Motor neuron (in vitro differentiated cells): ENCODE measurements around the gene CYP39A1. TPM values are rescaled to one million over a fixed set of nuclear protein-coding genes. Genes with fewer than 3 reads are reported as not detected.

Experiments
- ATAC-seq, 8 experiments: fragments of 200-7000 bp; cut with Tn5 transposase; replicated peaks in 6 of 8; 2 replicates each; pipeline ENCODE4 v1.8.0; 2021; ENCODE audit warnings: mild to moderate bottlenecking in 8 of 8, moderate library complexity in 8 of 8
- H3K27ac ChIP-seq, 2 donors: fragments of 250-450 bp; sonication (Bioruptor Pico); 2 replicates each; pipeline ENCODE4 v1.9.0; 2021; ENCODE audit warnings: antibody characterized with exemption in 2 of 2, mild to moderate bottlenecking in 2 of 2, moderate library complexity in 1 of 2
- H3K4me1 ChIP-seq, 2 donors: fragments of 250-450 bp; sonication (Bioruptor Pico); replicated peaks in 1 of 2; 2 replicates each; pipeline ENCODE4 v1.6.1; 2021; ENCODE audit warnings: antibody characterized with exemption in 2 of 2, mild to moderate bottlenecking in 2 of 2, moderate library complexity in 1 of 2
- H3K4me3 ChIP-seq, 5 donors: fragments of 250-450 bp; sonication (Bioruptor Pico); 2 replicates each; pipeline ENCODE4 v1.9.0; 2021; ENCODE audit warnings: antibody characterized with exemption in 5 of 5, mild to moderate bottlenecking in 5 of 5, moderate library complexity in 4 of 5
- WGBS, 10 experiments: fragments of 450-650 bp; shearing (Covaris generic); methylation state at CpG; one replicate each; pipeline ENCODE4 v1.0.0; 2022; 5-methylcytosine and 5-hydroxymethylcytosine counted together
- in situ Hi-C, 9 experiments: fragments of 400-800 bp; cut with MboI; loops; one replicate each; pipeline ENCODE4 v1.15.0; 2021; ENCODE audit warnings: low sequenced_read_pairs in 9 of 9, low pct_unique_long_range_greater_than_20kb in 2 of 9; ENCODE audit not compliant: unreplicated experiment in 9 of 9
- total RNA-seq, 8 experiments: library from RNA; unstranded; fragments of 300-600 nt; gene quantifications; 2 replicates each; pipeline versions ENCODE4 v1.2.3 to v1.2.4, GENCODE V29; 2022

The CYP39A1 gene
- total RNA-seq, 8 experiments from 2014 or later = 0.83 to 17.3 (median 4.2) TPM

GRCh38 chr6:46606338-46606737 lies 46.3 kb downstream of the CYP39A1 start:
- 15 to 93% (median 70%) methylated on average over 2 to 3 of the region's 3 CpGs for WGBS, 10 experiments
- in situ Hi-C loops = loop anchor here in 1 of 9 experiments (25.0 kb wide), 1 partner anchor 194 kb away; no protein-coding TSS in a partner anchor
- no peak overlapping the region for H3K27ac ChIP-seq
- peak in 1 of 8 experiments; percentile 22 for ATAC-seq
- H3K4me1 ChIP-seq = no peaks in the 10 kb centered on the region
- H3K4me3 ChIP-seq = no peak overlapping the region

GRCh38 chr6:46605091-46605797 lies 47.4 kb downstream of the CYP39A1 start:
- Histone ChIP-seq H3K27ac (no peak overlapping the region), H3K4me1 (no peaks in the 10 kb centered on the region), H3K4me3 (no peak overlapping the region)
- 34 to 100% (median 83%) methylated on average over 1 to 3 of the region's 3 CpGs; no CpG with 5 or more reads in 1 of the 10 experiments for WGBS, 10 experiments
- in situ Hi-C loops = loop anchor here in 1 of 9 experiments (25.0 kb wide), 1 partner anchor 193 kb away; no protein-coding TSS in a partner anchor
- no peak for ATAC-seq

GRCh38 chr6:46598215-46598614 lies 54.4 kb downstream of the CYP39A1 start:
- no peak for ATAC-seq
- H3K4me3 ChIP-seq = no peak overlapping the region
- no peak overlapping the region for H3K27ac ChIP-seq
- in situ Hi-C loops = no loop called here
- no peaks in the 10 kb centered on the region for H3K4me1 ChIP-seq
- WGBS, 10 experiments = 32 to 94% (median 70%) methylated on average over 1 to 3 of the region's 3 CpGs; no CpG with 5 or more reads in 2 of the 10 experiments

DNA sequence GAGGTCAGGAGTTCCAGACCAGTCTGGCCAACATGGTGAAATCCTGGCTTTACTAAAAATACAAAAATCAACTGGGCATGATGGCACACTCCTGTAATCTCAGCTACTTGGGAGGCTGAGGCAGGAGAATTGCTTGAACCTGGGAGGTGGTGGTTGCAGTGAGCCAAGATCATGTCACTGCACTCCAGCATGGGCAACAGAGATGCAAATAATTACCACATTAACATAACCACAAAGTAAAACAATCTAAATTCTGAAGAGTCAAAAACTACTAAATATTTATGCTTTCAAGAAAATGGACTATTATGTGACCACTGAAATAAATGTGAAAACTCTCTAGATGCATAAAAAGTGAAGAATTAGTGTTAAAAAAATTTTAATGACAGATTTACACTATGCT lies 59.9 kb downstream of the CYP39A1 start:
- peak in 2 of 8 experiments; percentile 63 to 69 for ATAC-seq
- no peak overlapping the region for H3K27ac ChIP-seq
- H3K4me1 ChIP-seq = no peaks in the 10 kb centered on the region
- no peak overlapping the region for H3K4me3 ChIP-seq
- in situ Hi-C loops = no loop called here

GRCh38 chr6:46592046-46592445 lies 60.6 kb downstream of the CYP39A1 start:
- Histone ChIP-seq H3K27ac (no peak overlapping the region), H3K4me1 (no peaks in the 10 kb centered on the region), H3K4me3 (no peak overlapping the region)
- in situ Hi-C loops = no loop called here
- WGBS, 10 experiments = 27 to 100% (median 78%) methylated on average over 1 to 3 of the region's 3 CpGs
- peak in 3 of 8 experiments; percentile 30 to 66 (median 37) for ATAC-seq

- no peak for ATAC-seq
- Histone ChIP-seq H3K27ac (no peak overlapping the region), H3K4me3 (no peak overlapping the region), H3K4me1 (no peaks in the 10 kb centered on the region)
- in situ Hi-C loops = no loop called here
Observed at GRCh38 chr6:46590765-46591164, 61.9 kb downstream of the CYP39A1 start.

- no peak for ATAC-seq
- WGBS, 10 experiments = 0 to 75% (median 40%) methylated on average over 1 to 2 of the region's 2 CpGs; no CpG with 5 or more reads in 1 of the 10 experiments
- no peak overlapping the region for H3K27ac ChIP-seq
- H3K4me1 ChIP-seq = no peaks in the 10 kb centered on the region
- H3K4me3 ChIP-seq = no peak overlapping the region
- in situ Hi-C loops = no loop called here
Observed at GRCh38 chr6:46586906-46587305, 65.7 kb downstream of the CYP39A1 start.

GRCh38 chr6:46584586-46584985 lies 68.0 kb downstream of the CYP39A1 start:
- 67 to 100% (median 85%) methylated on average over 1 to 3 of the region's 3 CpGs; no CpG with 5 or more reads in 6 of the 10 experiments for WGBS, 10 experiments
- no peak for ATAC-seq
- H3K4me1 ChIP-seq = no peaks in the 10 kb centered on the region
- H3K27ac ChIP-seq = no peak overlapping the region
- no peak overlapping the region for H3K4me3 ChIP-seq
- in situ Hi-C loops = no loop called here

DNA sequence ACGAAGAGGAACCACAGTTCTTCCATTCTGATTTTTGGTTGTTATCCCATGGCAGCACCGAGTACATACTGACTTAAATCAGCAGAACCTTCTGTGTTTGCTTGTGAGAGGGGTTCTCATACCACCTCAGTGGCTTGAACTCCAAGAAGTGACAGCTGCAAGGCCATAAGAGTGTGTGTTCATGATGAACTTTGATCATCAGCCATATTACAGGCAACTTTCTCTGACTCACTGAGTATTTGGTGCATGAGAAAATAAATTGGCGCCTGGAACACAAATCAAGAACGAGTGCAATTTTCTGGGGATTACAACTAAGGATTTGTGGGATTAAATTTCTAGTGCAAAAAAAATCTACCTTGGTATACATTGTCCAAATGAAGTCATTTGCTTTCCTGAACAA lies 68.9 kb downstream of the CYP39A1 start:
- no peak overlapping the region for H3K4me3 ChIP-seq

DNA sequence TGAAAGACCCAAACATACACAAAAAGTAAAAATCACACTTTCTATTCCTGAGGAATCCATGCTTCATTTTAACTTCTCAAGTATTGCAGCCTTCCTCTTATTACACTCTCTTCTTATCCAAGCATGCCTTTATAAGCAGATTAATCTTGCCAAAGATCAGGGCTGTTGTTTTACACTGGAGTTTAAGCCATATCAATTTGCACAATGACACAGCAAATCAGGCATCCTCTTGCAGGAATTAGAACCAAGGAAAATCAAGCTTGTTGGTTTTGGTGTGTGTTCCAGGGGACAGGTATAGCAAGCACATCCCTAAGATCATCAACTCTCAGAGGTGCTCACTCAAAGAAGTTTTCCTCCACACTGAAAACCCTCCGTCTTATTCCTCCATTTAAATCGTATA lies 69.5 kb downstream of the CYP39A1 start:
- H3K27ac ChIP-seq = no peak overlapping the region
- no peaks in the 10 kb centered on the region for H3K4me1 ChIP-seq
- in situ Hi-C loops = no loop called here
- WGBS, 10 experiments = 83 to 94% (median 89%) methylated on average over 2 of the region's 2 CpGs; no CpG with 5 or more reads in 6 of the 10 experiments
- H3K4me3 ChIP-seq = no peak overlapping the region
- no peak for ATAC-seq

More for the DNA sequence above, 68.9 kb downstream of the CYP39A1 start:
- WGBS, 10 experiments = 4 to 100% (median 75%) methylated on average over 1 to 4 of the region's 4 CpGs; no CpG with 5 or more reads in 1 of the 10 experiments
- in situ Hi-C loops = no loop called here
- ATAC-seq = no peak
- Histone ChIP-seq H3K4me1 (no peaks in the 10 kb centered on the region), H3K27ac (no peak overlapping the region)

DNA sequence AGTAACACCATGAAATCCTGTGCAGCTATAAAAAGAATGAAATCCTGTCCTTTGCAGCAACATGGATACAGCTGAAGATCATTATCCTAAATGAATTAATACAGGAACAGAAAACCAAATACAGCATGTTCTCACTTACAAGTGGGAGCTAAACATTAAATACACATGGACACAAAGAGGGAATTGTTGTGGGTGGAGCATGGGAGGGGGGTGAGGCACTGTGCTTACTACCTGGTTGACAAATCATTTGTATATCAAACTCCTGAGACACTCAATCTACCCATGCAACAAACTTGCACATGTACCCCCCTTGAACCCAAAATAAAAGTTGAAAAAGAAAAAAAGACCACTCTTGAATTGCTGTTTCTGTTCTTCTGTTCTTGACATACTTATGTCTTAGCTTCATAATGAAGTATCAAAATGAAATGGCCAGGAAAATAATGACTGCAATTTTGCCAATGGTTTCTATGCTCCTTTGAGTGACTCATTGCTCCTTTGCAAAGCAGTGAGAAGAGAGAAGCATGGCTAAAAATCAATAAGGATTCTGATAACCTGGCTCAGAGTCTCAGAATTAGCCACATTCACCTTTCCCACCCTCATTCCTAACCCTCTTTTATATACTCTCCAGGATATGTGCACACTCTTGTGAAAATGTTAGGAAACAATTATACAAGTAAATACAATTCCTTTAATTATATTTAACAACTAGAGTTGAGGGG lies 71.0 kb downstream of the CYP39A1 start:
- ATAC-seq = peak in 1 of 8 experiments; percentile 23
- Histone ChIP-seq H3K4me1 (no peaks in the 10 kb centered on the region), H3K4me3 (no peak overlapping the region), H3K27ac (no peak overlapping the region)
- in situ Hi-C loops = no loop called here

- Histone ChIP-seq H3K27ac (no peak overlapping the region), H3K4me3 (no peak overlapping the region), H3K4me1 (no peaks in the 10 kb centered on the region)
- in situ Hi-C loops = no loop called here
- no peak for ATAC-seq
- WGBS, 10 experiments = 0 to 100% (median 87%) methylated on average over 1 to 3 of the region's 3 CpGs; no CpG with 5 or more reads in 5 of the 10 experiments
Observed at GRCh38 chr6:46575530-46575929, 77.1 kb downstream of the CYP39A1 start.

- H3K4me1 ChIP-seq = no peaks in the 10 kb centered on the region
- H3K4me3 ChIP-seq = no peak overlapping the region
- no peak overlapping the region for H3K27ac ChIP-seq
- ATAC-seq = no peak
- in situ Hi-C loops = no loop called here
- 0 to 100% (median 47%) methylated on average over 1 to 2 of the region's 2 CpGs; no CpG with 5 or more reads in 2 of the 10 experiments for WGBS, 10 experiments
Observed at GRCh38 chr6:46573140-46573539, 79.5 kb downstream of the CYP39A1 start.
